ENCODE results near the gene PRSS12.

DNA sequence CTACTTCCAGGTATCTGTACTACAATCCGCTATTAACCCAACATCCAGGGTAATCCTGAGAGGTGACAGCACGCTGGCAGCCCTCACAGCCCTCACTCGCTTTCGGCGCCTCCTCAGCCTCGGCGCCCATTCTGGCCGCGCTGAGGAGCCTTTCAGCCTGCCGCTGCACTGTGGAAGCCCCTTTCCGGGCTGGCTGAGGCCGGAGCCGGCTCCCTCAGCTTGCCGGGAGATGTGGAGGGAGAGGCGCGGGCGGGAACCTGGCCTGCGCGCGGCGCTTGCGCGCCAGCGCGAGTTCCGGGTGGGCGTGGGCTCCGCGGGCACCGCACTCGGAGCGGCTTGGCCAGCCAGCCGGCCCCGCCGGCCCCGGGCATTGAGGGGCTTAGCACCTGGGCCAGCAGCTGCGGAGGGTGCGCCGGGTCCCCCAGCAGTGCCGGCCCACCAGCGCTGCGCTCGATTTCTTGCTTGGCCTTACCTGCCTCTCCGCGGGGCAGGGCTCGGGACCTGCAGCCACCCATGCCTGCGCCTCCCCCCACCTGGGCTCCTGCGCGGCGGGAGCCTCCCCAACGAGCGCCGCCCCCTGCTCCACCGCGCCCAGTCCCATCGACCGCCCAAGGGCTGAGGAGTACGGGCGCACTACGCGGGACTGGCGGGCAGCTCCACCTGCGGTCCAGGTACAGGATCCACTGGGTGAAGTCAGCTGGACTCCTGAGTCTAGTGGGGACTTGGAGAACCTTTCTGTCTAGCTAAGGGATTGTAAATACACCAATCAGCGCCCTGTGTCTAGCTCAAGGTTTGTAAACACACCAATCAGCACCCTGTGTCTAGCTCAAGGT, 87.3 kb downstream of the PRSS12 start:
- TF ChIP-seq ZNF274 (IDR thresholded peaks at IDR 0.05; ENCODE audit: low read depth, low read length) (no peak), YY1 (IDR thresholded peaks at IDR 0.05; ENCODE audit: insufficient read depth, insufficient read length) (no peak)
